ENCODE measurements around the gene RBM34.

Gene RBM34

DNA sequence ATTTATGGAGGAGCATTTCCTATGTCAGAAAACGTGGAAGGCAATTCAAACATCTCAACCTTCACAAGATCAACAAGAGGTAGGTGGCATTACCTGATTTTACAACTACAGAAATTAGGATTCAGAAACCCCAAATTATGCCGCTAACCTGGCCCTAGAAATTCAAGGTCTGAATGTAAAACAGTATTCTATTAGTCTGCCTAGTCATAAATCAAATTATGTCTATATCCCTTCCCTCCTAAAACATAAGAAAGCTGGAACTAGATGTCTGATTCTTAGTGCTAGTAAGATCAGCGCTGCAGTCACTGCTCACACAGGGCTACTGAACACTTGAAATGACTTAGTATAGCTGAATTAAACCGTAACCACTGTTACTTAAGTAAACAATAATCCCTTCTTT, 33.8 kb downstream of the RBM34 start:
- no peak for TF ChIP-seq JUND (IDR thresholded peaks at IDR 0.05; ENCODE audit: low read depth)
- no peak for DNase-seq (ENCODE audit: low read depth in 1 of 2, low spot score in 1 of 2)
- in situ Hi-C loops (cut with HindIII; ENCODE audit: low pct_unique_long_range_greater_than_20kb, low sequenced_read_pairs): no loop called here

GRCh38 chr1:235124665-235125064, 36.4 kb downstream of the RBM34 start:
- no peak for DNase-seq (ENCODE audit: low read depth in 1 of 2, low spot score in 1 of 2)
- in situ Hi-C loops (cut with HindIII; ENCODE audit: low pct_unique_long_range_greater_than_20kb, low sequenced_read_pairs): no loop called here
- no peak for TF ChIP-seq JUND (IDR thresholded peaks at IDR 0.05; ENCODE audit: low read depth)

DNA sequence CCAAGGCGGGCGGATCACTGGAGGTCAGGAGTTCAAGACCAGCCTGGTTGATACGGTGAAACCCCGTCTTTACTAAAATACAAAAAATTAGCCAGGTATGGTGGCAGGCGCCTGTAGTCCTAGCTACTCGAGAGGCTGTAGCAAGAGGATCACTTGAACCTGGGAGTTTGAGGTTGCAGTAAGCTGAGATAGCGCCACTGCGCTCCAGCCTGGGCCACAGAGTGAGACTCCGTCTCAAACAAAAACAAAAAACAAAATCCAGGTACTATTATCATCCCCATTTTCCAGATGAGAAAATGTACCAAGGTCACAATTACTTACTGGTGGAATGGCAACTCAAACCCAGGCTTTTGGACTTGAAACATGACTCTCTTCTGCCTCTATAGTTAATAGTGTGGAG, 36.9 kb downstream of the RBM34 start:
- in situ Hi-C loops (cut with HindIII; ENCODE audit: low pct_unique_long_range_greater_than_20kb, low sequenced_read_pairs): no loop called here
- no peak for DNase-seq (ENCODE audit: low read depth in 1 of 2, low spot score in 1 of 2)
- TF ChIP-seq JUND (IDR thresholded peaks at IDR 0.05; ENCODE audit: low read depth): no peak

- TF ChIP-seq JUND (IDR thresholded peaks at IDR 0.05; ENCODE audit: low read depth): no peak
- in situ Hi-C loops (cut with HindIII; ENCODE audit: low pct_unique_long_range_greater_than_20kb, low sequenced_read_pairs): no loop called here
- no peak for DNase-seq (ENCODE audit: low read depth in 1 of 2, low spot score in 1 of 2)
These were observed 38.7 kb downstream of the RBM34 start for GRCh38 chr1:235122348-235122747.

- DNase-seq (ENCODE audit: low read depth in 1 of 2, low spot score in 1 of 2): no peak
- in situ Hi-C loops (cut with HindIII; ENCODE audit: low pct_unique_long_range_greater_than_20kb, low sequenced_read_pairs): no loop called here
- no peak for TF ChIP-seq JUND (IDR thresholded peaks at IDR 0.05; ENCODE audit: low read depth)
These were observed 47.7 kb downstream of the RBM34 start for GRCh38 chr1:235113183-235113917.

DNA sequence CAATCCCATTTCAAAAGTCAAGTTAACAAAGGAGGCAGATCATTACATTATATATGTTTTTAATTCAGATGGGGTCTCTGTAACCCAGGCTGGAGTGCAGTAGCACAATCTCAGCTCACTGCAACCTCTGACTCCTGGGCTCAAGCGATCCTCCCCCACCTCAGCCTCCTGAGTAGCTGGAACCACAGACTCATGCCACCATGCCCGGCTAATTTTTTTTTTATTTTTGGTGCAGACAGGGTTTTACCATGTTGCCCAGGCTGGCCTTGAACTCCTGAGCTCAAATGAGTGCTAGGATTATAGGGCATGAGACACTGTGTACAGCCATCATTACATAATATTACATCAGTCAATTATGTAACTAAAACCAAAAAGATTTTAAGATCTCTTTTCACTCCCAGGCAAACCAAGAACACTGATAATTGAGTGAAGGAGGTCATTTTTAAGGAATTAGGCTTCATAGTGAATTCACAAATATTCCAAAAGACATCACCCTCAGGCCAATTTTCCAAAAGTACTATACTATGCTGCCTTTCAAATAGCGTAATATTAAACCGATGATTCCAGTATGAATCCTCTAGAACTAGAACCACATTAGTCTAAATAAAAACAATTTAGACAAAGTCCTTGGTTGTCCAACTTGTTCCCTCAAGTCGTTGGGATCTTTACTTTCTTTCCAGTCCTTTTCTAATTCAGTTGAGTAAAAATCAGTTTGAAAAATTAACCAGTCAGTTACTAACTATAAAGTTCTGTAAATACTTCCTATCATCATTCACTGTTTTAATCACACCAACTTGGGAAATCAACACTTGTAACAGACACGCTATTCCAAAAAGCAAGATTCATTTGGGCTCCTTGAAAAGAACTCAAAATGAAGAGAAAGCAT, 48.5 kb downstream of the RBM34 start:
- in situ Hi-C loops (cut with HindIII; ENCODE audit: low pct_unique_long_range_greater_than_20kb, low sequenced_read_pairs): no loop called here
- no peak for DNase-seq (ENCODE audit: low read depth in 1 of 2, low spot score in 1 of 2)
- TF ChIP-seq JUND (IDR thresholded peaks at IDR 0.05; ENCODE audit: low read depth): no peak

DNA sequence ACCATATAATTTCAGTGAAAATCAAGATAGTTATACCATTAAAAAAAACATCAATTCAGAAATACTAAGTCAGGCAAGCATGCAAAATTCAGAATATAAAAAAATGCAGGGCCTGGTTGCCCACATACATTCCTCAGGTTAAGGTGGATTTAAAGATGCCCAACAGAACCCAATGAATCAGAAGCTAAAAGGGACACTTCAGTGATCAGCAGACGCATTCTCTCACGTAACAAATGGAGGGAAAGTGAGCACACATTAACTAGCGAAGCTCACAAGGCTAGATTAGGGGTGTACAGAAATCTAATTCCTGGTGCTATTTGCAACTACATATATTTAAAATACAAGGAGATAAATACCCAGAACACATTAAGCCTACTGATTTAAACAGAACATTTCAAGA, 49.9 kb downstream of the RBM34 start:
- in situ Hi-C loops (cut with HindIII; ENCODE audit: low pct_unique_long_range_greater_than_20kb, low sequenced_read_pairs): no loop called here
- TF ChIP-seq JUND (IDR thresholded peaks at IDR 0.05; ENCODE audit: low read depth): no peak
- no peak for DNase-seq (ENCODE audit: low read depth in 1 of 2, low spot score in 1 of 2)

GRCh38 chr1:235108876-235109275, 52.2 kb downstream of the RBM34 start:
- DNase-seq (ENCODE audit: low read depth in 1 of 2, low spot score in 1 of 2): no peak
- TF ChIP-seq JUND (IDR thresholded peaks at IDR 0.05; ENCODE audit: low read depth): no peak
- in situ Hi-C loops (cut with HindIII; ENCODE audit: low pct_unique_long_range_greater_than_20kb, low sequenced_read_pairs): no loop called here

- TF ChIP-seq JUND (IDR thresholded peaks at IDR 0.05; ENCODE audit: low read depth): no peak
- in situ Hi-C loops (cut with HindIII; ENCODE audit: low pct_unique_long_range_greater_than_20kb, low sequenced_read_pairs): no loop called here
- no peak for DNase-seq (ENCODE audit: low read depth in 1 of 2, low spot score in 1 of 2)
These were observed 52.9 kb downstream of the RBM34 start for GRCh38 chr1:235108185-235108593.

DNA sequence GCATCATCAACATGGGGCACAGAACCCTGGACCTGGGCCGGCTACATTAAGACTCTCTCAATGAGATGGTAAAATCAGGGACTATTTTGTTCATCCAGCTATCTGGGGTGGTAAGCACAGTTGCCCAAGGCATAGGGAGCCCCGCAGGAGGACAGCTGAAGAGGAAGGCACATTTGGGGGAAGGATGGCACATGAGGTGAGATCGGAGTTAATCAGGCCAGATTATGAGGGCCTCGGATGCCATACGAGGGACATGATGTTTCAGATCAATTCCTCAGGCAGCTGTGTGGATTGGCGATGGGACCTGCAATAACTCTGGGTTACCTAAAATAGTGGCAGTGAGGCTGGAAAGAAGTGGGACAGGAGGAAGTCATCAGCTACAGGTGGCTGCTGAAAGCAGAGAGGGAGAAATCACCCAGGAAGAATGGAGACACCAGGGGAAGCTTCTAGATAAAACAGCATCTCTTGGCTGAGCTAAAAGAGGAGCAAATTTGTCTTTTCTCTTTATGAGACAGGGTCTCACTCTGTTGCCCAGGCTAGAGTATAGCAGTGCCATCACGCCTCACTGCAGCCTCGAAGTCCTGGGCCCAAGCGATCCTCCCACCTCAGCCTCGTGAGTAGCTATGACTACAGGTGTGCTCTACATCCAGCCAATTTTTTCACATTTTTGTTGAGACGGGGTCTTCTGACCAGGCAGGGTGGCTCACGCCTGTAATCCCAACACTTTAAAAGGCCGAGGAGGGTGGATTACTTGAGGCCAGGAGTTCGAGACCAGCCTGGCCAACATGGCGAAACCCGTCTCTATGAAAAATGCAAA, 53.5 kb downstream of the RBM34 start:
- no peak for DNase-seq (ENCODE audit: low read depth in 1 of 2, low spot score in 1 of 2)
- no peak for TF ChIP-seq JUND (IDR thresholded peaks at IDR 0.05; ENCODE audit: low read depth)
- in situ Hi-C loops (cut with HindIII; ENCODE audit: low pct_unique_long_range_greater_than_20kb, low sequenced_read_pairs): no loop called here

DNA sequence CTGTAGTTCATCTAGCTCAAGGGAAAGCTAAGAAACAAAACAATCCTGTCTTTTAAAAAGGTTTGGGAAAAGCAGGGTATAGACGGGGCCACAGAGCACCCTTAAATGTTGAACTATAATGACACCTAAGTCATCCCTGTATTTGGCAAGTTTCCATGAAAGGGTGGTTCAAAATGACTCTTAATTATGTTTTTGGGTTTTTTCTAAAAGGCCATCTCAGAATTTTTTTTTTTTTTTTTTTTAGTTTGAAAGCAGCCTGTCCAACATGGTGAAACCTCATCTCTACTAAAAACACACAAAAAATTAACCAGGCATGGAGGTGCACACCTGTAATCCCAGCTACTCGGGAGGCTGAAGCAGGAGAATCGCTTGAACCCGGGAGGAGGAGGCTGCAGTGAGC, 54.6 kb downstream of the RBM34 start:
- in situ Hi-C loops (cut with HindIII; ENCODE audit: low pct_unique_long_range_greater_than_20kb, low sequenced_read_pairs): no loop called here
- no peak for TF ChIP-seq JUND (IDR thresholded peaks at IDR 0.05; ENCODE audit: low read depth)
- DNase-seq (ENCODE audit: low read depth in 1 of 2, low spot score in 1 of 2): no peak
